Neural cell (in vitro differentiated cells): Measurements from ENCODE around the gene VIPR1. TPM values are rescaled to one million over a fixed set of nuclear protein-coding genes. Genes with fewer than 3 reads are reported as not detected.

Experiments used
- H2AFZ ChIP-seq: fragments of 200-600, 300-800 bp; sonication (generic), shearing (Covaris generic); 2 replicates; pipeline ENCODE4 v1.6.0; 2014; ENCODE audit warnings: low read depth, mild to moderate bottlenecking, antibody characterized with exemption, low read length, moderate library complexity
- H3F3A ChIP-seq: fragments of 200-600 bp; shearing (Covaris generic); 2 replicates; pipeline ENCODE4 v1.6.1; 2016; ENCODE audit warnings: mild to moderate bottlenecking, moderate library complexity, mixed read lengths, antibody characterized with exemption, low read length; ENCODE audit not compliant: insufficient read depth, poor library complexity, severe bottlenecking
- H3K27ac ChIP-seq: fragments of 200-600, 300-800 bp; sonication (generic), shearing (Covaris generic); 2 replicates; pipeline ENCODE4 v1.5.1; 2014; ENCODE audit warnings: mild to moderate bottlenecking, low read length, moderate library complexity
- H3K27me3 ChIP-seq: fragments of 300-800, 200-600 bp; sonication (generic), shearing (Covaris generic); 2 replicates; pipeline ENCODE4 v1.6.0; 2014; ENCODE audit warnings: mild to moderate bottlenecking, low read depth, low read length, moderate library complexity; ENCODE audit not compliant: insufficient read depth
- H3K36me3 ChIP-seq: fragments of 300-800, 200-600 bp; sonication (generic), shearing (Covaris generic); 2 replicates; pipeline ENCODE4 v1.5.1; 2014; ENCODE audit warnings: mild to moderate bottlenecking, antibody characterized with exemption, low read length, moderate library complexity; ENCODE audit not compliant: insufficient read depth
- H3K4me2 ChIP-seq: fragments of 300-800, 200-600 bp; sonication (generic), shearing (Covaris generic); 2 replicates; pipeline ENCODE4 v1.6.0; 2014; ENCODE audit warnings: mild to moderate bottlenecking, low read length
- H3K4me3 ChIP-seq: fragments of 300-800, 200-600 bp; sonication (generic), shearing (Covaris generic); 2 replicates; pipeline ENCODE4 v1.5.1; 2014; ENCODE audit warnings: mild to moderate bottlenecking, low read length, moderate library complexity
- H3K79me2 ChIP-seq: fragments of 200-600 bp; shearing (Covaris generic); replicated peaks from 2 replicates; pipeline ENCODE4 v1.6.0; 2014; ENCODE audit warnings: mild to moderate bottlenecking, low read length, moderate library complexity; ENCODE audit not compliant: insufficient read depth
- H3K9ac ChIP-seq: fragments of 300-800, 200-600 bp; sonication (generic), shearing (Covaris generic); 2 replicates; pipeline ENCODE4 v1.6.1; 2016; ENCODE audit warnings: mild to moderate bottlenecking, low read length, mixed read lengths
- H3K9me2 ChIP-seq: fragments of 200-600 bp; shearing (Covaris generic); 2 replicates; pipeline ENCODE4 v1.6.1; 2016; ENCODE audit warnings: mild to moderate bottlenecking, low read length, mixed read lengths; ENCODE audit not compliant: insufficient read depth
- H3K9me3 ChIP-seq: fragments of 200-600, 300-800 bp; sonication (generic), shearing (Covaris generic); 2 replicates; pipeline ENCODE4 v1.6.1; 2016; ENCODE audit warnings: mild to moderate bottlenecking, mixed run types, low read length, moderate library complexity, mixed read lengths
- H4K20me1 ChIP-seq: fragments of 200-600 bp; shearing (Covaris generic); 2 replicates; pipeline ENCODE4 v1.6.1; 2016; ENCODE audit warnings: mild to moderate bottlenecking, mixed run types; ENCODE audit not compliant: insufficient read depth
- EP300 ChIP-seq: fragments of 450-650 bp; conservative IDR thresholded peaks from 2 replicates; pipeline ENCODE4 v1.6.1; 2014; ENCODE audit warnings: antibody characterized with exemption, mild to moderate bottlenecking, moderate library complexity; ENCODE audit not compliant: poor library complexity, severe bottlenecking
- EZH2 ChIP-seq: fragments of 200-600, 300-800 bp; shearing (Covaris generic), sonication (generic); IDR thresholded peaks from 2 replicates; pipeline ENCODE4 v1.6.1; 2014; ENCODE audit warnings: antibody characterized with exemption, low read length, borderline replicate concordance, mild to moderate bottlenecking; ENCODE audit not compliant: insufficient read depth, poor library complexity, severe bottlenecking
- MXI1 ChIP-seq: fragments of 450-650 bp; conservative IDR thresholded peaks from 2 replicates; pipeline ENCODE4 v1.6.1; 2014; ENCODE audit warnings: antibody characterized with exemption, mild to moderate bottlenecking; ENCODE audit not compliant: poor library complexity, severe bottlenecking
- POLR2AphosphoS5 ChIP-seq: IDR thresholded peaks from 2 replicates; pipeline ENCODE4 v1.6.1; 2012
- RAD21 ChIP-seq: fragments of 450-650 bp; conservative IDR thresholded peaks from 2 replicates; pipeline ENCODE4 v1.6.1; 2014; ENCODE audit warnings: antibody characterized with exemption, mild to moderate bottlenecking, moderate library complexity
- SMC3 ChIP-seq: fragments of 450-650 bp; conservative IDR thresholded peaks from 2 replicates; pipeline ENCODE4 v1.6.1; 2014; ENCODE audit warnings: antibody characterized with exemption, mild to moderate bottlenecking, moderate library complexity; ENCODE audit not compliant: poor library complexity
- TAF1 ChIP-seq: IDR thresholded peaks from 2 replicates; pipeline ENCODE4 v1.6.1; 2012; ENCODE audit warnings: low read depth
- polyA plus RNA-seq: library from polyadenylated mRNA; depleted of rRNA; stranded (reverse); fragments of >200 nt; gene quantifications from 2 replicates; pipeline ENCODE4 v1.2.3, GENCODE V29; 2014
- TF ChIP-seq, protein P1 (sequence below): fragments of 450-650 bp; IDR thresholded peaks from 2 replicates; pipeline ENCODE4 v1.5.1; 2014; ENCODE audit warnings: antibody characterized with exemption, mild to moderate bottlenecking, moderate library complexity; ENCODE audit not compliant: poor library complexity, severe bottlenecking
- TF ChIP-seq, protein P2 (sequence below): IDR thresholded peaks from 2 replicates; pipeline ENCODE4 v1.6.1; 2012; ENCODE audit warnings: borderline replicate concordance

The VIPR1 gene
- polyA plus RNA-seq, 1 donor from 2014 or later: 1.6 TPM

DNA sequence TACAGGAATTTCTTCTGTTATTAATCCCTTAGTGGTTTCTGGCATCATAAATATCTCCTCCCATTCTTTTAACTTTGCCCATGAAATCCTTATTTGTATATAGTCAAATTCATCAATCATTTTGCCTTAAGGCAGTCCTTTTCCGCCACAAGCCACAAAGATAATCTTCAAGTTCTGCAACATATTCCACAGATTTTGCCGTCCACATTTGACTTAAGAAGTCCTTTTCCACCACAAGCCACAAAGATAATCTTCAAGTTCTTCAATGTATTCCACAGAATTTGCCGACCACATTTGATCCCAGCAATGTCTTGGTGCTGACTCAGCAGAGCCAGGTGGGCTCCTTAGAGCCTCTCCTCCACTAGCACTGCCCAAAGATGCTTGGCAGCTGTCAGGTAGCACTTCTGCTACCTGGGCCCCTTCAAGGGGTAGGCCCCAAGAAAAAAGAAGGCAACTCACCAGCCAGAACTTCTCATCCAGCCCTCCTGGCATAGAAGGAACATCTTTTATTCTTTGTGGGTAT lies 44.3 kb downstream of the VIPR1 start:
- no peaks in the 10 kb centered on the region for H3K9me3 ChIP-seq
- no peak overlapping the region for H3K4me3 ChIP-seq
- peaks cover 4% of the 10 kb centered on the region for H3K36me3 ChIP-seq
- no peaks in the 10 kb centered on the region for H3K79me2 ChIP-seq
- H2AFZ ChIP-seq: no peak overlapping the region
- H3K27me3 ChIP-seq: no peaks in the 10 kb centered on the region
- H3K27ac ChIP-seq: no peak overlapping the region
- H3K9ac ChIP-seq: no peak overlapping the region
- no peaks in the 10 kb centered on the region for H4K20me1 ChIP-seq
- no peaks in the 10 kb centered on the region for H3F3A ChIP-seq
- no peak overlapping the region for H3K4me2 ChIP-seq
- no peak for TF ChIP-seq RAD21
- H3K9me2 ChIP-seq: no peaks in the 10 kb centered on the region

DNA sequence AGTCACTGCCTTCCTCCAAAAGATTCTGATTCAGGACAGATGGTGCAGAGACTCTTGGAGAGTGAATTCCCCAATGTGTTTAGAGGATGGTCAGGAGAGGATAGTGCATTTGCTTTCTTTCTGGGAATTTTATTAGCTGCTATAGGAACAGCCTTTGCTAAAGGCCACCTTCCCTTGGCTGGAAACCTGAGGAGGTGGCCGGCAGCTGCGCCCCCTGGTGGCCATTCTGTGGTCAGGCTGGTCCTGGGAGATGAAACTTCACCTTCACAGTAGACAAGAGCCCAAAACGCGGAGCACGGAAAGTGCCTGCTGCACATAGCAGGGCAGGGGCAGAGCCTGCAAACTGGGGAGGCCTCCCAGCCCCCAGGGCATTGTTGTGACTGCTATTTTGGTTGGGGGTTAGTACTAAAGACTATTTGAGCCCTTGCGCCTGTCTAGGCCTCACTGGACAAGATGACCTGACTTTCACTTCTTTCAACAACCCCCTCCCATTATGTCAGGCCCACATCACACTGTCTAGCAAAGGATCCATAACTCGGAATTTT lies 45.0 kb downstream of the VIPR1 start:
- no peaks in the 10 kb centered on the region for H3K79me2 ChIP-seq
- H3K36me3 ChIP-seq: peaks cover 4% of the 10 kb centered on the region
- no peaks in the 10 kb centered on the region for H3K27me3 ChIP-seq
- H3F3A ChIP-seq: no peaks in the 10 kb centered on the region
- H3K9me3 ChIP-seq: no peaks in the 10 kb centered on the region
- no peak overlapping the region for H3K4me3 ChIP-seq
- H3K27ac ChIP-seq: no peak overlapping the region
- no peak overlapping the region for H3K9ac ChIP-seq
- no peak overlapping the region for H2AFZ ChIP-seq
- TF ChIP-seq MXI1 (no peak), EP300 (no peak), RAD21 (peak; percentile 68), SMC3 (peak; percentile 83), POLR2AphosphoS5 (no peak), TAF1 (no peak), EZH2 (no peak)
- TF ChIP-seq, protein P1, sequence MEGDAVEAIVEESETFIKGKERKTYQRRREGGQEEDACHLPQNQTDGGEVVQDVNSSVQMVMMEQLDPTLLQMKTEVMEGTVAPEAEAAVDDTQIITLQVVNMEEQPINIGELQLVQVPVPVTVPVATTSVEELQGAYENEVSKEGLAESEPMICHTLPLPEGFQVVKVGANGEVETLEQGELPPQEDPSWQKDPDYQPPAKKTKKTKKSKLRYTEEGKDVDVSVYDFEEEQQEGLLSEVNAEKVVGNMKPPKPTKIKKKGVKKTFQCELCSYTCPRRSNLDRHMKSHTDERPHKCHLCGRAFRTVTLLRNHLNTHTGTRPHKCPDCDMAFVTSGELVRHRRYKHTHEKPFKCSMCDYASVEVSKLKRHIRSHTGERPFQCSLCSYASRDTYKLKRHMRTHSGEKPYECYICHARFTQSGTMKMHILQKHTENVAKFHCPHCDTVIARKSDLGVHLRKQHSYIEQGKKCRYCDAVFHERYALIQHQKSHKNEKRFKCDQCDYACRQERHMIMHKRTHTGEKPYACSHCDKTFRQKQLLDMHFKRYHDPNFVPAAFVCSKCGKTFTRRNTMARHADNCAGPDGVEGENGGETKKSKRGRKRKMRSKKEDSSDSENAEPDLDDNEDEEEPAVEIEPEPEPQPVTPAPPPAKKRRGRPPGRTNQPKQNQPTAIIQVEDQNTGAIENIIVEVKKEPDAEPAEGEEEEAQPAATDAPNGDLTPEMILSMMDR: peak; percentile 83
- TF ChIP-seq, protein P2, sequence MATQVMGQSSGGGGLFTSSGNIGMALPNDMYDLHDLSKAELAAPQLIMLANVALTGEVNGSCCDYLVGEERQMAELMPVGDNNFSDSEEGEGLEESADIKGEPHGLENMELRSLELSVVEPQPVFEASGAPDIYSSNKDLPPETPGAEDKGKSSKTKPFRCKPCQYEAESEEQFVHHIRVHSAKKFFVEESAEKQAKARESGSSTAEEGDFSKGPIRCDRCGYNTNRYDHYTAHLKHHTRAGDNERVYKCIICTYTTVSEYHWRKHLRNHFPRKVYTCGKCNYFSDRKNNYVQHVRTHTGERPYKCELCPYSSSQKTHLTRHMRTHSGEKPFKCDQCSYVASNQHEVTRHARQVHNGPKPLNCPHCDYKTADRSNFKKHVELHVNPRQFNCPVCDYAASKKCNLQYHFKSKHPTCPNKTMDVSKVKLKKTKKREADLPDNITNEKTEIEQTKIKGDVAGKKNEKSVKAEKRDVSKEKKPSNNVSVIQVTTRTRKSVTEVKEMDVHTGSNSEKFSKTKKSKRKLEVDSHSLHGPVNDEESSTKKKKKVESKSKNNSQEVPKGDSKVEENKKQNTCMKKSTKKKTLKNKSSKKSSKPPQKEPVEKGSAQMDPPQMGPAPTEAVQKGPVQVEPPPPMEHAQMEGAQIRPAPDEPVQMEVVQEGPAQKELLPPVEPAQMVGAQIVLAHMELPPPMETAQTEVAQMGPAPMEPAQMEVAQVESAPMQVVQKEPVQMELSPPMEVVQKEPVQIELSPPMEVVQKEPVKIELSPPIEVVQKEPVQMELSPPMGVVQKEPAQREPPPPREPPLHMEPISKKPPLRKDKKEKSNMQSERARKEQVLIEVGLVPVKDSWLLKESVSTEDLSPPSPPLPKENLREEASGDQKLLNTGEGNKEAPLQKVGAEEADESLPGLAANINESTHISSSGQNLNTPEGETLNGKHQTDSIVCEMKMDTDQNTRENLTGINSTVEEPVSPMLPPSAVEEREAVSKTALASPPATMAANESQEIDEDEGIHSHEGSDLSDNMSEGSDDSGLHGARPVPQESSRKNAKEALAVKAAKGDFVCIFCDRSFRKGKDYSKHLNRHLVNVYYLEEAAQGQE: no peak
- no peak overlapping the region for H3K4me2 ChIP-seq
- no peaks in the 10 kb centered on the region for H4K20me1 ChIP-seq
- H3K9me2 ChIP-seq: no peaks in the 10 kb centered on the region
